Breast epithelium (tissue), 4 donors: ENCODE results near the gene SYDE1. TPM values are rescaled to one million over a fixed set of nuclear protein-coding genes. Genes with fewer than 3 reads are reported as not detected.

Experiments
- DNase-seq, 2 donors: peaks; one replicate each; pipeline ENCODE4 v3.0.0-alpha.2; 2019; ENCODE audit warnings: low spot score in 2 of 2
- H3K27ac ChIP-seq, 2 donors: fragments of 200-600 bp; sonication (generic) in 1 of 2; one replicate each; pipeline ENCODE4 v1.5.1; 2016 to 2019; ENCODE audit warnings: mild to moderate bottlenecking in 1 of 2
- H3K27me3 ChIP-seq, 2 donors: fragments of 200-600 bp; sonication (generic) in 1 of 2; one replicate each; pipeline versions ENCODE4 v1.5.1 to v1.6.0; 2017 to 2019; ENCODE audit warnings: control low read depth in 1 of 2, mild to moderate bottlenecking in 1 of 2
- H3K36me3 ChIP-seq: fragments of 200-600 bp; one replicate; pipeline ENCODE4 v1.5.1; 2019
- H3K4me1 ChIP-seq, 2 donors: fragments of 200-600 bp; sonication (generic); one replicate each; pipeline ENCODE4 v1.5.1; 2016 to 2019; ENCODE audit warnings: control low read depth in 1 of 2
- H3K4me3 ChIP-seq, 3 donors: fragments of 200-600 bp; sonication (generic); 1 replicate in 2 of 3; 2 replicates in 1 of 3; pipeline ENCODE4 v1.5.1; 2016 to 2019; ENCODE audit warnings: mild to moderate bottlenecking in 3 of 3, moderate library complexity in 2 of 3
- H3K9me3 ChIP-seq, 2 donors: fragments of 200-600 bp; sonication (generic) in 1 of 2; one replicate each; pipeline ENCODE4 v1.5.1; 2016 to 2019; ENCODE audit warnings: control low read depth in 1 of 2
- POLR2A ChIP-seq: fragments of 450-650 bp; IDR thresholded peaks from one replicate; pipeline ENCODE4 v1.6.1; 2016; ENCODE audit warnings: antibody characterized with exemption, mild to moderate bottlenecking, moderate library complexity
- POLR2AphosphoS5 ChIP-seq, 3 donors: sonication (generic); formaldehyde crosslinking; IDR thresholded peaks; one replicate each; pipeline ENCODE4 v1.6.1; 2017; ENCODE audit warnings: antibody characterized with exemption in 3 of 3
- intact Hi-C: fragments of 100-400 bp; cut with DNase I; formaldehyde crosslinking; loops from one replicate; pipeline ENCODE4 v1.15.1; 2023; ENCODE audit warnings: low total_unique reads
- total RNA-seq, 3 donors: library from RNA; depleted of rRNA; stranded (reverse); fragments of >200 nt; gene quantifications; one replicate each; pipeline ENCODE4 v1.1.0, GENCODE V29; 2016
- TF ChIP-seq, protein P1 (sequence below), 3 donors: fragments of 450-650 bp; IDR thresholded peaks; one replicate each; pipeline ENCODE4 v1.5.1; 2016 to 2017; ENCODE audit warnings: antibody characterized with exemption in 3 of 3, mild to moderate bottlenecking in 3 of 3, moderate library complexity in 3 of 3

The SYDE1 gene
- total RNA-seq, 3 donors from 2014 or later: 11.0 to 22.9 (median 14.9) TPM

GRCh38 chr19:15142313-15142712 lies 35.1 kb downstream of the SYDE1 start:
- H3K36me3 ChIP-seq: no peaks in the 10 kb centered on the region
- H3K9me3 ChIP-seq: no peaks in the 10 kb centered on the region
- no peaks in the 10 kb centered on the region for H3K27me3 ChIP-seq
- intact Hi-C loops: no loop called here
- no peak overlapping the region for H3K27ac ChIP-seq
- TF ChIP-seq POLR2A (no peak), POLR2AphosphoS5 (IDR thresholded peaks at IDR 0.05) (no peak)
- TF ChIP-seq, protein P1, sequence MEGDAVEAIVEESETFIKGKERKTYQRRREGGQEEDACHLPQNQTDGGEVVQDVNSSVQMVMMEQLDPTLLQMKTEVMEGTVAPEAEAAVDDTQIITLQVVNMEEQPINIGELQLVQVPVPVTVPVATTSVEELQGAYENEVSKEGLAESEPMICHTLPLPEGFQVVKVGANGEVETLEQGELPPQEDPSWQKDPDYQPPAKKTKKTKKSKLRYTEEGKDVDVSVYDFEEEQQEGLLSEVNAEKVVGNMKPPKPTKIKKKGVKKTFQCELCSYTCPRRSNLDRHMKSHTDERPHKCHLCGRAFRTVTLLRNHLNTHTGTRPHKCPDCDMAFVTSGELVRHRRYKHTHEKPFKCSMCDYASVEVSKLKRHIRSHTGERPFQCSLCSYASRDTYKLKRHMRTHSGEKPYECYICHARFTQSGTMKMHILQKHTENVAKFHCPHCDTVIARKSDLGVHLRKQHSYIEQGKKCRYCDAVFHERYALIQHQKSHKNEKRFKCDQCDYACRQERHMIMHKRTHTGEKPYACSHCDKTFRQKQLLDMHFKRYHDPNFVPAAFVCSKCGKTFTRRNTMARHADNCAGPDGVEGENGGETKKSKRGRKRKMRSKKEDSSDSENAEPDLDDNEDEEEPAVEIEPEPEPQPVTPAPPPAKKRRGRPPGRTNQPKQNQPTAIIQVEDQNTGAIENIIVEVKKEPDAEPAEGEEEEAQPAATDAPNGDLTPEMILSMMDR (IDR thresholded peaks at IDR 0.05): no peak
- H3K4me1 ChIP-seq: no peaks in the 10 kb centered on the region
- DNase-seq: no peak
- no peak overlapping the region for H3K4me3 ChIP-seq

DNA sequence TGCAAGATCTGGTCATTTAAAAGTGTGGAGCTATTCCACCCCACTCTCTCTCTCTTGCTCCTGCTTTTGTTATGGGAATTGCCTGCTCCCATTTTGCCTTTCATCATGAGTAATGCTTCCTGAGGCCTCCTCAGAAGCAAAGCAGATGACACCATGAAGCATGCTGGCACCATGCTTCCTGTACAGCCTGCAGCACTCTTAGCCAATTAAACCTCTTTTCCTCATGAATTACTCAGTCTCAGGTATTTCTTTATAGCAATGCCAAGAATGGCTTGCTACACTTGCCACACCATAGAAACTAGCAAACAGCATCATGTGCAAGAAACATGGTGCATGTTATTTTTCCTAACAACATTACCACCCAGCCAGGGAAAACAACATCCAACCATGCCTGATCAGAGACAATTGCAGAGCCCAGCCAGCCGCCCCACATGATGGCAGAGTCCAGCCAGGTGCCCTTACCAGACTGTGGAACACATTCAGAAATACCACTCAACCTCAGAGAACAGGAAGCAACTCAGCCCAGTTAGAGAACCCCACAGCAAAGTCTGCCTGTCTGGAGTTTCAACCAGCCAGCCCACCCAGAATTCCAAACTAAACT lies 36.9 kb downstream of the SYDE1 start:
- H3K36me3 ChIP-seq: no peaks in the 10 kb centered on the region
- intact Hi-C loops: no loop called here
- no peak for DNase-seq
- no peaks in the 10 kb centered on the region for H3K27me3 ChIP-seq
- TF ChIP-seq, protein P1 (IDR thresholded peaks at IDR 0.05): no peak
- TF ChIP-seq POLR2AphosphoS5 (IDR thresholded peaks at IDR 0.05): no peak
- no peak for TF ChIP-seq POLR2A
- no peaks in the 10 kb centered on the region for H3K9me3 ChIP-seq
- H3K4me1 ChIP-seq: no peaks in the 10 kb centered on the region
- no peak overlapping the region for H3K27ac ChIP-seq
- H3K4me3 ChIP-seq: no peak overlapping the region

- Histone ChIP-seq H3K36me3 (no peaks in the 10 kb centered on the region), H3K4me1 (no peaks in the 10 kb centered on the region), H3K27ac (no peak overlapping the region), H3K4me3 (no peak overlapping the region), H3K27me3 (no peaks in the 10 kb centered on the region), H3K9me3 (no peaks in the 10 kb centered on the region)
- intact Hi-C loops: no loop called here
- no peak for DNase-seq
- TF ChIP-seq, protein P1 (IDR thresholded peaks at IDR 0.05): no peak
- TF ChIP-seq POLR2AphosphoS5 (IDR thresholded peaks at IDR 0.05) (no peak), POLR2A (no peak)
These were observed 39.9 kb downstream of the SYDE1 start for GRCh38 chr19:15147090-15147489.

GRCh38 chr19:15149737-15150136 lies 42.5 kb downstream of the SYDE1 start:
- no peaks in the 10 kb centered on the region for H3K27me3 ChIP-seq
- no peak for DNase-seq
- no peaks in the 10 kb centered on the region for H3K9me3 ChIP-seq
- H3K4me3 ChIP-seq: no peak overlapping the region
- H3K27ac ChIP-seq: no peak overlapping the region
- intact Hi-C loops: no loop called here
- H3K4me1 ChIP-seq: no peaks in the 10 kb centered on the region
- H3K36me3 ChIP-seq: no peaks in the 10 kb centered on the region
- TF ChIP-seq POLR2A (no peak), POLR2AphosphoS5 (IDR thresholded peaks at IDR 0.05) (no peak)
- TF ChIP-seq, protein P1 (IDR thresholded peaks at IDR 0.05): no peak

DNA sequence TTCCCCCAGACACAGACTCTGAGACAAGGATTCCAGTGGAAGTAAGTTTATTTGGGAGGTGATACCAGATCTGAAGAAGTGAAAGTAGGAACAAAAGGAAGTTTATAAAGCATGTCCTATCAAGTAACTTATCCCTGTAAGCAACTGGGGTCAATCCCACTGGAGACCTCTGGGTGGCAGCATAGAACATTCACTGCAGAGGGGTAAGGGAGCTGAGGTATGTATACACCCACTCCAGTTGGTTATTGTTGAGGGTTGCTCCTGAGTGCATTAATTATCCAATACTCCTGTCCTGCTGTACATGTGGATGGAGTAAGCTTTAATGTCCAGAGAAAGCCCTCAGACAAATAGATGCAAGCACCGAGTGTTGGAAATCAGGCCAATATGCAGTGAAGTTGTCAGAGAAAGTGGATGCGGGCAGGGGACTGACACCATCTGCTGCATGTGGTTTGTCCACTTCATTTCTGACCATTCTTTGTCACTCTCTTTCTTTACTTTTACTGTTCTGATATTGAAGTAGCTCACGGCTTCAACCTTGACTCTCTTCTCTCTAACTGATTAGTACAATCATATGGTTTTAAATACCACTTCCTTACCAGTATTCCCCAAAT lies 46.9 kb downstream of the SYDE1 start:
- no peaks in the 10 kb centered on the region for H3K36me3 ChIP-seq
- H3K27ac ChIP-seq: no peak overlapping the region
- intact Hi-C loops: no loop called here
- H3K27me3 ChIP-seq: no peaks in the 10 kb centered on the region
- TF ChIP-seq, protein P1 (IDR thresholded peaks at IDR 0.05): peak in 2 of 3 donors; percentile 17 to 23
- TF ChIP-seq POLR2AphosphoS5 (IDR thresholded peaks at IDR 0.05) (no peak), POLR2A (no peak)
- no peak overlapping the region for H3K4me3 ChIP-seq
- H3K4me1 ChIP-seq: no peaks in the 10 kb centered on the region
- peaks cover 0 to 3% of the 10 kb centered on the region in 2 donors for H3K9me3 ChIP-seq
- DNase-seq: no peak
